Measurements from ENCODE around the gene KCNQ2. TPM values are rescaled to one million over a fixed set of nuclear protein-coding genes. Genes with fewer than 3 reads are reported as not detected.

Gene KCNQ2
- total and polyA plus RNA-seq, 10 of the 15 experiments (the other 5 are each of a cell fraction or from before 2014, with no cell fraction given) = 0.06 to 0.49 (median 0.26) TPM; not detected in 7

DNA sequence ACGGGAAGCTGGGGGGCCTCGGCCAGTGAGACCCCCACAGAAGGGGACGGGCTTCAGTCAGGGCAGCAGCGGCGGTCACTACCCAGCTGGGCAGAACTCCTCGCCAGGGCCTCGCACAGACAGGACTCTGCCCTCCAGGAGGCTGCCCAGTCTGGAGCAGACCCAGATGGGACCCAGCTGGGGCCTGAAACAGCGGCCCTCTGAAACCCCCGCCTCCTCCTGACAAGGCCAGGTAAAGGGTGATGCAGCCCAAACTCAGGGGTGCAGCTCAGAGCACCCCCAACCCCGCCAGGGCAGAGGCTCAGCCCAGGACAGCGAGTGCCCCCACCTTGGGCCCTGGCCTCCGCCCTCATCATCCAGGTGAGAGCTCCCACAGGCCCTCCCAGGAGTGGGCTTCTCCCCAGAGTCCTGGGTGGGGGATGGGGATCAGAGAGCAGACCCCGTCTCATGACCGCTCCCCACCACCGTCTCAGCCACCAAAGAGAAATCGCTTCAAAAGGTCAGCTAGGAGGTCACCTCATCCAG, 24.2 kb upstream of the KCNQ2 start (continued):
- TF ChIP-seq BRCA1 (IDR thresholded peaks at IDR 0.05; ENCODE audit: low read depth, low read length) (no peak), RUNX3 (IDR thresholded peaks at IDR 0.05; ENCODE audit: low read length) (no peak), KAT2A (conservative IDR thresholded peaks at IDR 0.05; ENCODE audit: control insufficient read depth, low read depth, low read length) (no peak), RFX5 (IDR thresholded peaks at IDR 0.05; ENCODE audit: low read depth, low read length) (no peak), ZNF274 (IDR thresholded peaks at IDR 0.05; ENCODE audit: insufficient read depth, insufficient read length) (no peak), IKZF2 (IDR thresholded peaks at IDR 0.05) (no peak)
- TF ChIP-seq, protein P1, sequence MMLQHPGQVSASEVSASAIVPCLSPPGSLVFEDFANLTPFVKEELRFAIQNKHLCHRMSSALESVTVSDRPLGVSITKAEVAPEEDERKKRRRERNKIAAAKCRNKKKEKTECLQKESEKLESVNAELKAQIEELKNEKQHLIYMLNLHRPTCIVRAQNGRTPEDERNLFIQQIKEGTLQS (IDR thresholded peaks at IDR 0.05; ENCODE audit: borderline replicate concordance, extremely low read depth, low read depth, low read length) = no peak

DNA sequence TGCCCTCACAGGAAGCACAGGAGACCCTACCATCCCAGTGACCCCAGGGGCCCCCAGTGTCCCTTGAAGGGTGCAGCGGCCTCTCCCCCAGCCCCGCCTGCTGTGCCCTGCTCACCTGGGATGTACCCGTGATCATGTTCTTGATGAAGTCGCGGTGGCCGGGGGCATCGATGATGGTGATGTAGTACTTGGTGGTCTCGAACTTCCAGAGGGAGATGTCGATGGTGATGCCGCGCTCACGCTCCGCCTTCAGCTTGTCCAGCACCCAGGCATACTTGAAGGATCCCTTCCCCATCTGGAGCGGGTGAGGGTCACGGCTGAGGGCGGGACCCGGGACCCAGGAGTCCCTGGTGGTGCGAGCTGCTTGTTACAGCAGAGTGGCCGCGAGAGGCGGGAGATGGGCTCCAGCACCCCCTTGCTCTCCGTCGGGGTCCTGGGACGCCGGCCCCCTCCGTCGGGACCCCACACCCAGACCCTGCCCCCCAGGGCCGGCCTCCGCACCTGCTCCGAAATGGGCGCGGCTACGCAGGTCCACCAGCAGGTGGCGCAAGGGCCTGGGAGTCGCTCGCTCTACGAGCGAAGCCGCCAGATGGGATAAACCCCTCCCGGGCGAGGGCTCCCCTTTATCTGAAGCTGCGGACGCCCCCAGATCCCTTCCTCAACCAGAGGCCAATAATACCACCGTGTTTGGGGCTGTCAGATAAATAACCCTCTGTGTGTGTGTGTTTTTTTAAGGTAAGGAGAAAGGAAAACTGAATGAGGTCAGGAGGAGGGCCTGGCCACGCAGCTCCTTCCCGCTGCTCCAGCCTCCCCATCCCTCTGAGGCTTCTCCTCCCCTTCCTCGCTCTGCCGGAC, 23.5 kb upstream of the KCNQ2 start:
- intact Hi-C loops (cut with micrococcal nuclease; ENCODE audit: unreplicated experiment) = no loop called here
- H3K79me2 ChIP-seq (ENCODE audit: control insufficient read depth, insufficient read depth, low read length) = no peaks in the 10 kb centered on the region
- no peaks in the 10 kb centered on the region for H4K20me1 ChIP-seq (ENCODE audit: control insufficient read depth, insufficient read depth)
- FAIRE-seq (no peak), ATAC-seq (peak; percentile 91), DNase-seq (ENCODE audit: low read depth, low spot score) (no peak)
- H3K27ac ChIP-seq (ENCODE audit: control insufficient read depth, insufficient read depth) = no peak overlapping the region
- peak overlapping the region; percentile 59 for H3K4me2 ChIP-seq (ENCODE audit: control insufficient read depth, insufficient read depth)
- ChIA-PET RAD21 (ENCODE audit: unreplicated experiment) (interaction anchor here (0.6 to 1.7 kb wide), 5 partner anchors 22 to 146 kb away, joined by 3 to 12 read pairs (median 3); partner anchors contain the start of genes HELZ2 and PTK6), SMC1A (ENCODE audit: uncharacterized antibody, unreplicated experiment) (interaction anchor here (0.7 to 2.3 kb wide), 4 partner anchors 33 to 273 kb away, joined by 3 to 12 read pairs (median 4); partner anchors contain the start of genes HELZ2 and PTK6), CTCF (interaction anchor here (0.7 to 2.6 kb wide), 16 partner anchors 8 to 597 kb away, joined by 3 to 19 read pairs (median 3); partner anchors contain the start of genes HELZ2 and PTK6), POLR2A (no interaction called here)
- no peak overlapping the region for H2AFZ ChIP-seq (ENCODE audit: control insufficient read depth, low read depth, low read length)
- peaks cover 1 to 4% of the 10 kb centered on the region in 2 experiments; a peak in 3 of 4 replicates for H3K27me3 ChIP-seq (replicated peaks in 1 of 2; ENCODE audit: control insufficient read depth in 2 of 2, insufficient read depth in 2 of 2, low read length in 1 of 2)
- H3K4me1 ChIP-seq (ENCODE audit: control insufficient read depth, insufficient read depth, low read length) = no peaks in the 10 kb centered on the region
- WGBS (ENCODE audit: insufficient coverage, insufficient replicate concordance, low lambda C conversion rate, missing lambda C conversion rate) = 16% methylated on average over 48 of the region's 48 CpGs
- no peaks in the 10 kb centered on the region for H3K36me3 ChIP-seq (ENCODE audit: control insufficient read depth in 2 of 2, insufficient read depth in 2 of 2, low read length in 1 of 2)
- no peak overlapping the region for H3K9ac ChIP-seq (ENCODE audit: control insufficient read depth, insufficient read depth, low read length)
- no TSS peak for BruUV-seq (replicated peaks)
- H3K9me3 ChIP-seq (replicated peaks; ENCODE audit: control insufficient read depth, insufficient read depth, low read length) = no peaks in the 10 kb centered on the region
- in situ Hi-C loops (cut with MboI) = no loop called here
- no peak overlapping the region for H3K4me3 ChIP-seq
- TF ChIP-seq, protein P2, sequence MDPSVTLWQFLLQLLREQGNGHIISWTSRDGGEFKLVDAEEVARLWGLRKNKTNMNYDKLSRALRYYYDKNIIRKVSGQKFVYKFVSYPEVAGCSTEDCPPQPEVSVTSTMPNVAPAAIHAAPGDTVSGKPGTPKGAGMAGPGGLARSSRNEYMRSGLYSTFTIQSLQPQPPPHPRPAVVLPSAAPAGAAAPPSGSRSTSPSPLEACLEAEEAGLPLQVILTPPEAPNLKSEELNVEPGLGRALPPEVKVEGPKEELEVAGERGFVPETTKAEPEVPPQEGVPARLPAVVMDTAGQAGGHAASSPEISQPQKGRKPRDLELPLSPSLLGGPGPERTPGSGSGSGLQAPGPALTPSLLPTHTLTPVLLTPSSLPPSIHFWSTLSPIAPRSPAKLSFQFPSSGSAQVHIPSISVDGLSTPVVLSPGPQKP (IDR thresholded peaks at IDR 0.05; ENCODE audit: low read depth, low read length) = no peak
- TF ChIP-seq SUPT20H (IDR thresholded peaks at IDR 0.05; ENCODE audit: borderline replicate concordance, control insufficient read depth, low read depth, low read length) (no peak), FOXK2 (IDR thresholded peaks at IDR 0.05) (no peak), EZH2 (IDR thresholded peaks at IDR 0.05; ENCODE audit: borderline replicate concordance, control insufficient read depth, low read depth, low read length) (no peak), CEBPB (IDR thresholded peaks at IDR 0.05; ENCODE audit: borderline replicate concordance in 1 of 2, low read depth in 2 of 2, low read length in 2 of 2) (no peak), ZBED1 (IDR thresholded peaks at IDR 0.05; ENCODE audit: borderline replicate concordance) (no peak), MTA2 (IDR thresholded peaks at IDR 0.05; ENCODE audit: low read depth) (no peak), ASH2L (IDR thresholded peaks at IDR 0.05; ENCODE audit: borderline replicate concordance, low read depth) (no peak), POLR2AphosphoS5 (IDR thresholded peaks at IDR 0.05; ENCODE audit: low read length) (no peak)
- TF ChIP-seq, protein P3, sequence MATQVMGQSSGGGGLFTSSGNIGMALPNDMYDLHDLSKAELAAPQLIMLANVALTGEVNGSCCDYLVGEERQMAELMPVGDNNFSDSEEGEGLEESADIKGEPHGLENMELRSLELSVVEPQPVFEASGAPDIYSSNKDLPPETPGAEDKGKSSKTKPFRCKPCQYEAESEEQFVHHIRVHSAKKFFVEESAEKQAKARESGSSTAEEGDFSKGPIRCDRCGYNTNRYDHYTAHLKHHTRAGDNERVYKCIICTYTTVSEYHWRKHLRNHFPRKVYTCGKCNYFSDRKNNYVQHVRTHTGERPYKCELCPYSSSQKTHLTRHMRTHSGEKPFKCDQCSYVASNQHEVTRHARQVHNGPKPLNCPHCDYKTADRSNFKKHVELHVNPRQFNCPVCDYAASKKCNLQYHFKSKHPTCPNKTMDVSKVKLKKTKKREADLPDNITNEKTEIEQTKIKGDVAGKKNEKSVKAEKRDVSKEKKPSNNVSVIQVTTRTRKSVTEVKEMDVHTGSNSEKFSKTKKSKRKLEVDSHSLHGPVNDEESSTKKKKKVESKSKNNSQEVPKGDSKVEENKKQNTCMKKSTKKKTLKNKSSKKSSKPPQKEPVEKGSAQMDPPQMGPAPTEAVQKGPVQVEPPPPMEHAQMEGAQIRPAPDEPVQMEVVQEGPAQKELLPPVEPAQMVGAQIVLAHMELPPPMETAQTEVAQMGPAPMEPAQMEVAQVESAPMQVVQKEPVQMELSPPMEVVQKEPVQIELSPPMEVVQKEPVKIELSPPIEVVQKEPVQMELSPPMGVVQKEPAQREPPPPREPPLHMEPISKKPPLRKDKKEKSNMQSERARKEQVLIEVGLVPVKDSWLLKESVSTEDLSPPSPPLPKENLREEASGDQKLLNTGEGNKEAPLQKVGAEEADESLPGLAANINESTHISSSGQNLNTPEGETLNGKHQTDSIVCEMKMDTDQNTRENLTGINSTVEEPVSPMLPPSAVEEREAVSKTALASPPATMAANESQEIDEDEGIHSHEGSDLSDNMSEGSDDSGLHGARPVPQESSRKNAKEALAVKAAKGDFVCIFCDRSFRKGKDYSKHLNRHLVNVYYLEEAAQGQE (IDR thresholded peaks at IDR 0.05; ENCODE audit: low read depth, low read length) = no peak
